K562 (cell line): ENCODE measurements around the gene NUB1. TPM values are rescaled to one million over a fixed set of nuclear protein-coding genes. Genes with fewer than 3 reads are reported as not detected.

Experiments used
- ATAC-seq: fragments of 200-7000 bp; cut with Tn5 transposase; 3 replicates; pipeline ENCODE4 v1.9.1; 2020; ENCODE audit warnings: moderate library complexity
- BruUV-seq: library from RNA; stranded (reverse); fragments of 400-500 nt; replicated peaks from 2 replicates; lab custom pipeline; 2021; lab: Mats Ljungman, UMichigan
- CTCF ChIA-PET: fragments of 300-600 bp; formaldehyde crosslinking; extraction: SDS; loops from one replicate; lab custom pipeline; 2021; ENCODE audit warnings: low intra/inter-chr PET ratio; lab: Yijun Ruan, JAX
- POLR2A ChIA-PET: fragments of 300-600, 350-650 bp; sonication (Branson Sonifier 250); formaldehyde crosslinking; extraction: SDS; loops from one replicate; lab custom pipeline; 2021; ENCODE audit warnings: antibody characterized with exemption, inconsistent platforms; lab: Yijun Ruan, JAX
- DNase-seq, 4 experiments: peaks; one replicate each; pipeline versions ENCODE4 v3.0.0 to v3.0.0-alpha.2; 2011 to 2018; ENCODE audit warnings: low spot score in 3 of 4, mixed read lengths in 3 of 4; ENCODE audit errors: extremely low read depth in 1 of 4
- FAIRE-seq: peaks from 2 replicates; lab custom pipeline; 2011; peaks lifted over from hg19 to GRCh38; lab: Jason Lieb, UNC
- H2AFZ ChIP-seq: 2 replicates; pipeline ENCODE4 v1.6.0; 2011; ENCODE audit warnings: low read depth, low read length, control low read depth, inconsistent platforms
- H3K27ac ChIP-seq: fragments of 200-600 bp; 3 replicates; pipeline ENCODE4 v1.8.0; 2011; ENCODE audit warnings: low read depth, mild to moderate bottlenecking, control low read depth, inconsistent platforms, low read length, moderate library complexity, mixed read lengths; ENCODE audit errors: extremely low read depth
- H3K27me3 ChIP-seq, 2 experiments: fragments of 300-600 bp in 1 of 2; 2 replicates in 1 of 2; 3 replicates in 1 of 2; pipeline versions ENCODE4 v1.6.0 to v1.8.0; 2011; ENCODE audit warnings: inconsistent platforms in 2 of 2, low read length in 2 of 2, mild to moderate bottlenecking in 1 of 2, mixed read lengths in 1 of 2, moderate library complexity in 1 of 2; ENCODE audit not compliant: control insufficient read depth in 2 of 2, insufficient read depth in 2 of 2
- H3K36me3 ChIP-seq: fragments of 300-600 bp; 3 replicates; pipeline ENCODE4 v1.8.0; 2011; ENCODE audit warnings: mild to moderate bottlenecking, low read length, inconsistent platforms; ENCODE audit not compliant: control insufficient read depth, insufficient read depth
- H3K4me1 ChIP-seq, 2 experiments: fragments of 200-600 bp in 1 of 2; replicated peaks in 1 of 2; 2 replicates in 1 of 2; 3 replicates in 1 of 2; pipeline versions ENCODE4 v1.5.1 to v1.8.0; 2011; ENCODE audit warnings: inconsistent platforms in 2 of 2, low read length in 2 of 2, mild to moderate bottlenecking in 1 of 2, mixed read lengths in 1 of 2, moderate library complexity in 1 of 2; ENCODE audit not compliant: control insufficient read depth in 2 of 2, insufficient read depth in 2 of 2
- H3K4me2 ChIP-seq: 2 replicates; pipeline ENCODE4 v1.6.1; 2011; ENCODE audit warnings: low read length, control low read depth, inconsistent platforms, mixed read lengths; ENCODE audit not compliant: insufficient read depth
- H3K4me3 ChIP-seq: fragments of 200-600 bp; sonication (generic), shearing (Covaris generic); 2 replicates; pipeline ENCODE4 v1.5.1; 2016; ENCODE audit warnings: control low read depth, inconsistent platforms
- H3K79me2 ChIP-seq: fragments of 200-600 bp; 3 replicates; pipeline ENCODE4 v1.8.0; 2011; ENCODE audit warnings: low read length, inconsistent platforms; ENCODE audit not compliant: control insufficient read depth, insufficient read depth
- H3K9ac ChIP-seq, 2 experiments: 2 replicates each; pipeline versions ENCODE4 v1.6.0 to v1.6.1; 2011; ENCODE audit warnings: low read depth in 2 of 2, low read length in 2 of 2, control low read depth in 1 of 2, inconsistent platforms in 1 of 2, mild to moderate bottlenecking in 1 of 2, mixed read lengths in 1 of 2; ENCODE audit not compliant: insufficient read depth in 1 of 2
- H3K9me1 ChIP-seq: one replicate; pipeline ENCODE4 v1.6.0; 2011; ENCODE audit warnings: inconsistent platforms, mild to moderate bottlenecking, low read length, moderate library complexity; ENCODE audit not compliant: control insufficient read depth, insufficient read depth
- H3K9me3 ChIP-seq: replicated peaks from 2 replicates; pipeline ENCODE4 v1.5.1; 2011; ENCODE audit warnings: low read depth, low read length, inconsistent platforms; ENCODE audit not compliant: control insufficient read depth, insufficient read depth
- H4K20me1 ChIP-seq: replicated peaks from 2 replicates; pipeline ENCODE4 v1.6.1; 2011; ENCODE audit warnings: low read length, inconsistent platforms, mixed read lengths; ENCODE audit not compliant: control insufficient read depth, insufficient read depth
- NFIC ChIP-seq: fragments of 450-650 bp; IDR thresholded peaks from 2 replicates; pipeline ENCODE4 v1.6.1; 2017; ENCODE audit warnings: mild to moderate bottlenecking, inconsistent platforms
- TFAM ChIP-seq: fragments of 250-450 bp; sonication (Bioruptor Pico); conservative IDR thresholded peaks from 2 replicates; pipeline ENCODE4 v1.5.0; 2021; ENCODE audit warnings: mild to moderate bottlenecking, moderate library complexity
- ZNF274 ChIP-seq: IDR thresholded peaks from 2 replicates; pipeline ENCODE4 v1.6.1; 2011; ENCODE audit warnings: low read depth, mild to moderate bottlenecking, low read length, moderate library complexity, borderline replicate concordance
- WGBS: fragments of 100-300 bp; shearing (Covaris generic); methylation state at CpG from one replicate; pipeline ENCODE4 v1.1.6; 2016; ENCODE audit warnings: low coverage, mixed read lengths; ENCODE audit not compliant: insufficient coverage; ENCODE audit errors: missing lambda C conversion rate; 5-methylcytosine and 5-hydroxymethylcytosine counted together
- in situ Hi-C: fragments of 300-500 bp; cut with MboI; formaldehyde crosslinking; loops from 4 replicates; pipeline ENCODE4 v1.15.0; 2018; ENCODE audit warnings: inconsistent platforms, mixed read lengths
- intact Hi-C: fragments of 100-400 bp; cut with micrococcal nuclease; formaldehyde crosslinking; loops from 2 replicates; pipeline ENCODE4 v1.14.2; 2022
- polyA plus RNA-seq, 8 experiments: library from polyadenylated mRNA; depleted of rRNA in 4 of 8; stranded (reverse) in 5 of 8; unstranded in 3 of 8; fragments of >200 nt; fragmentation: Nextera tagmentation in 2 of 8; fragmentation: Illumina TruSeq in 1 of 8; extraction: Ambion mirVana in 2 of 8; extraction: Trizol in 1 of 8; gene quantifications; 2 replicates each; pipeline versions ENCODE4 v1.2.1 to v1.2.3, GENCODE V29; 2011 to 2014; ENCODE audit warnings: inconsistent platforms in 1 of 8, missing spikeins in 1 of 8
- total RNA-seq, 7 experiments: library from RNA; depleted of rRNA in 6 of 7; stranded (reverse); fragments of >200 nt in 6 of 7; fragmentation: Illumina TruSeq in 2 of 7; extraction: Trizol in 2 of 7; gene quantifications; 2 replicates each; pipeline versions ENCODE4 v1.2.1 to v1.2.3, GENCODE V29; 2011 to 2021; ENCODE audit warnings: low replicate concordance in 1 of 7

Gene NUB1
- total and polyA plus RNA-seq, 9 of the 15 experiments (the other 6 are each of a cell fraction or from before 2014, with no cell fraction given): 43.2 to 159 (median 85.2) TPM

GRCh38 chr7:151386301-151387160 lies 44.9 kb downstream of the NUB1 start:
- ATAC-seq (no peak), DNase-seq (no peak), FAIRE-seq (no peak)
- WGBS: 36% methylated on average over 16 of the region's 16 CpGs
- ChIA-PET CTCF (no interaction called here), POLR2A (no interaction called here)
- Histone ChIP-seq H3K4me1 (peaks cover 10 to 57% of the 10 kb centered on the region in 2 experiments; a peak in 3 of 5 replicates), H3K36me3 (no peaks in the 10 kb centered on the region), H3K9ac (peak overlapping the region in 1 of 2 experiments; percentile 74; a peak in 2 of 4 replicates), H3K4me3 (no peak overlapping the region), H3K79me2 (no peaks in the 10 kb centered on the region), H3K4me2 (no peak overlapping the region), H4K20me1 (0 out of 2 replicates have a peak, but pooled peaks cover 5% of the 10 kb centered on the region), H2AFZ (no peak overlapping the region), H3K27me3 (peaks cover 15 to 90% of the 10 kb centered on the region in 2 experiments; a peak in 4 of 5 replicates), H3K9me3 (no peaks in the 10 kb centered on the region), H3K27ac (no peak overlapping the region), H3K9me1 (no peaks in the 10 kb centered on the region)
- BruUV-seq: no TSS peak
- in situ Hi-C loops (no loop called here), intact Hi-C loops (no loop called here)
- TF ChIP-seq ZNF274 (no peak), NFIC (peak; percentile 70), TFAM (CRISPR knock-in tag) (no peak)
- TF ChIP-seq, all 486 proteins: peak for 1
